Skin of body (tissue), 2 donors: ENCODE results near the gene APOBR. TPM values are rescaled to one million over a fixed set of nuclear protein-coding genes. Genes with fewer than 3 reads are reported as not detected.
"Not testable (repeated sequence)": the region's sequence is repeated elsewhere in the genome, so short reads cannot be mapped to it uniquely, and the experiment has no call there.

Experiments
- DNase-seq: peaks from one replicate; lab custom pipeline; 2025; lab: John Stamatoyannopoulos, UW
- total RNA-seq: library from RNA; depleted of rRNA; stranded (reverse); fragments of >200 nt; gene quantifications from one replicate; pipeline ENCODE4 v1.2.3, GENCODE V29; 2014

APOBR gene
- total RNA-seq, 1 donor from 2014 or later: 1.7 TPM

- no peak for DNase-seq
These were observed 3.6 kb downstream of the APOBR start for GRCh38 chr16:28497861-28498599.

- DNase-seq: no peak
These were observed 4.4 kb downstream of the APOBR start for GRCh38 chr16:28498666-28499381.

- DNase-seq: no peak
These were observed 5.4 kb downstream of the APOBR start for GRCh38 chr16:28499854-28500253.

GRCh38 chr16:28500476-28501180 lies 6.2 kb downstream of the APOBR start:
- not testable (repeated sequence) for DNase-seq

- no peak for DNase-seq
These were observed 7.1 kb downstream of the APOBR start for GRCh38 chr16:28501258-28502232.

- no peak for DNase-seq
These were observed 7.8 kb downstream of the APOBR start for GRCh38 chr16:28502290-28502689.

- no peak for DNase-seq
These were observed 9.2 kb downstream of the APOBR start for GRCh38 chr16:28503470-28504259.

- no peak for DNase-seq
These were observed 10.4 kb downstream of the APOBR start for GRCh38 chr16:28504707-28505404.

GRCh38 chr16:28505489-28506137 lies 11.2 kb downstream of the APOBR start:
- no peak for DNase-seq

- no peak for DNase-seq
These were observed 16.6 kb downstream of the APOBR start for GRCh38 chr16:28511031-28511430.

- no peak for DNase-seq
These were observed 17.7 kb downstream of the APOBR start for GRCh38 chr16:28511801-28512789.

GRCh38 chr16:28513484-28514181 lies 19.2 kb downstream of the APOBR start:
- no peak for DNase-seq

GRCh38 chr16:28514246-28514645 lies 19.8 kb downstream of the APOBR start:
- no peak for DNase-seq

GRCh38 chr16:28520672-28521071 lies 26.2 kb downstream of the APOBR start:
- DNase-seq: no peak

- DNase-seq: no peak
These were observed 27.0 kb downstream of the APOBR start for GRCh38 chr16:28521436-28521835.

GRCh38 chr16:28522792-28523191 lies 28.3 kb downstream of the APOBR start:
- no peak for DNase-seq

GRCh38 chr16:28524681-28525171 lies 30.3 kb downstream of the APOBR start:
- no peak for DNase-seq
